Stimulated activated CD4-positive, alpha-beta T cell treated with anti-CD3 and anti-CD28 coated beads, Interleukin-2, amount 100 ng/mL, for 48 hours (primary cell): ENCODE results near the gene OPN3.

Experiments
- DNase-seq, 2 donors: peaks; one replicate each; pipeline ENCODE4 v3.0.0-alpha.2; 2020

The OPN3 gene

GRCh38 chr1:241615043-241615974 is 24.9 kb downstream of the OPN3 start:
- DNase-seq, result no peak

DNA sequence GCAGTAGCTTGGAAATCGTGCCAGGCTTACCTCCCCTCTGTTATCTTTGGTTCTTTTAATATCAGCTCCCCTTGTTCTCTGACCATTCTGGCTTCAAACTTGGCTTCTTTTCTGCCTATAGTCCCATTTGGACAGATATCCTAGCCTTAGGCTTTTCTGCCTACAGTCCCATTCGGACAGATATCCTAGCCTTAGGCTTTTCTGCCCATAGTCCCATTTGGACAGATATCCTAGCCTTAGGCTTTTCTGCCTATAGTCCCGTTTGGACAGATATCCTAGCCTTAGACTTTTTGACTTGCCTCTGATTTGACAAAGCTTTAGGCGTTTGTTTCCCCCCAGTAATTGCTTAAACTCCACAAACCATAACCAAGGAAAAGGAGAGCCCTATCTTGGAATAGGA is 25.6 kb downstream of the OPN3 start:
- no peak for DNase-seq

DNA sequence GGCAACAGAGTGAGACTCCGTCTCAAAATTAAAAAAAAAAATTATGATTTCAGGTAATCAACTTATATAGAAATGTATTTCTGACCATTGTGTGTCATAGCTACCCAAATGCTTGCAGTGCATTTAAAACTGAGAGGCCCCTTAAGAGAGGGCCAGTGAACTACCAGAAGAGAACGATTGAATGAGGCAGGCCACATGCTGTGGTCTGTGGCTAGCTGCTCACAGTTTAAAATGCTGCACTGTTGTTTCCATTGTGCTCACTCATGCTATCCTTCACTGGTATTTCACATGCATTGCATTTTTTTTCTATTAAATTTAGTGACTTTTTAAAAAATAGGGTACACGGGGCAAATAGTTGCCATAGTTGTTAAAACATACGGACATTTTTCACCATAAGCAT is 26.0 kb downstream of the OPN3 start:
- DNase-seq, result no peak

- DNase-seq, result no peak
Observed at GRCh38 chr1:241612533-241613477, 27.4 kb downstream of the OPN3 start.

- DNase-seq, result no peak
Observed at GRCh38 chr1:241611736-241612135, 28.4 kb downstream of the OPN3 start.

- DNase-seq, result no peak
Observed at GRCh38 chr1:241611063-241611462, 29.1 kb downstream of the OPN3 start.

GRCh38 chr1:241610056-241610815 is 29.9 kb downstream of the OPN3 start:
- DNase-seq, result no peak

DNA sequence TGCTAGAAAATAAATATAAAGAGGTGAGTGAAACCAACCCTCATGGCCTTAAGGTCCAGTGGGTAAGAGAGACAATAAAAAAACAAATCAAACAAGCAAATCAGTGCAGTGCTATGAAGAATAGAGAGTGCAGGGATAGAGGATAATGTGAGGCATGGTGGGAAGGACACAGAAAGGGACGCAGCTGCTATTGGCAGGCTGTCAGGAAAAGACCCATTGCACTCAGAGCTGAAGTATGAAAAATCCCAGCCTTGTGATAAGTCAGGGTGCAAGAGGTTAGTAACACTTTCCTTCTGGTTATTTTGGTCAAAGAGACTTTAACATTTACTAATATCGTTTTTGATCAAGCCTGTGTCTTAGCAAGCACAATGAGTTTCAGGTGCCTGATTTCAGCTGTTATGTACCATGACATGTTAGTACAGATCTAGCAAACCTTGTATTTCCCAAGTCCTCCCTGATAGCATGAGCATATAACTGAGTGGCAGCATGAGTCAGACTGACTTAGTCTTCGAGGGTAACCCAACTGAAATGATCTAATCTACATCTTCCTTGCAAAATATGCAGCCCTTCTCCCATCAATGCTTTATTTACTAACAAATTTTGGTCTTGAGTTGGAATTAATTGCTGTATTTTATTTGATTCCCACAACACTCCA is 31.7 kb downstream of the OPN3 start:
- no peak for DNase-seq

GRCh38 chr1:241607497-241607896 is 32.7 kb downstream of the OPN3 start:
- DNase-seq, result no peak

GRCh38 chr1:241606544-241606943 is 33.6 kb downstream of the OPN3 start:
- no peak for DNase-seq

- DNase-seq, result no peak
Observed at GRCh38 chr1:241605146-241605805, 34.9 kb downstream of the OPN3 start.

DNA sequence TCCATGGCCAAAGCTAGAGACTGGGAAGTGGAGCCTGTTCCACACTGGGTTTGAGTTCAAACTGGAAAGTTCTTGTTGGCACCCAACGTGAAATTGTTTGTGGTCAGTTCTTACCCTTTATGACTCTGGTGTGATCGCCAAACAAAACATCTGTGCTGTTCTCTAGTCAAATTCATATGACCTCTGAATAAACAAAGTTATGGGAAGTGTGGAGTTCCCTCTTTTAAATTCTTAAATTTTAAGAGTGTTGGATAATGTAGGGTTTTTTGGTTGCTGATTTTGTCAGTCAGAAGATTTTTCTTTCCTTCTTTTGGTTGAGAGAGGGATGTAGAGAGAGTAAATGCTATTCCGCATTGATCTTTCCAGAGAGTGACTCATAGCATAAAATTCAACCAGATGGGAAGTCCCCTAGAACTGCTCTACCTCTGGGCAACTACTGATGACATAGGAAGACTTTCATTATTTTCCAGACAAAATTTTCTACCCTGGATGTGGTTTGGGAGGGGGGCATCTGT is 36.4 kb downstream of the OPN3 start:
- DNase-seq, result no peak

DNA sequence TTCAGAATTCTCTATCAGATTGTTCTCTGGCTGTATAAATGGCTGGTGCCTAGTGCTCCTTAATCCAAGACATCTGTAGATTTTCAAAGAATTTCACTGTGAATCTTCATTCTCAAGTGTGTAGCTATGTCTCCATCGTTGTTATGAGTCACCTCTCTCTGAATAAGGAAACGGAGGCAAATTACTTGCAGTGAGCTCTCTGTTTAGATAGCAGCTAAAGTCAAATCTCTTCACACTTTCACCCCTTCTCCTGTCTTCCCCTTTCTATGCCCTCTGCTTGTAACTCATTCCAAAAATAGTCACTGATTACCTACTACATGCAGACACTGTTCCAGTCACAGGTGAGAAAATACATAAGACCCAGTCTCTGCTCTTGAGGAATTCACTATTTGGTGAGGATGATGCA is 39.7 kb downstream of the OPN3 start:
- no peak for DNase-seq

- DNase-seq, result no peak
Observed at GRCh38 chr1:241598249-241598648, 41.9 kb downstream of the OPN3 start.

DNA sequence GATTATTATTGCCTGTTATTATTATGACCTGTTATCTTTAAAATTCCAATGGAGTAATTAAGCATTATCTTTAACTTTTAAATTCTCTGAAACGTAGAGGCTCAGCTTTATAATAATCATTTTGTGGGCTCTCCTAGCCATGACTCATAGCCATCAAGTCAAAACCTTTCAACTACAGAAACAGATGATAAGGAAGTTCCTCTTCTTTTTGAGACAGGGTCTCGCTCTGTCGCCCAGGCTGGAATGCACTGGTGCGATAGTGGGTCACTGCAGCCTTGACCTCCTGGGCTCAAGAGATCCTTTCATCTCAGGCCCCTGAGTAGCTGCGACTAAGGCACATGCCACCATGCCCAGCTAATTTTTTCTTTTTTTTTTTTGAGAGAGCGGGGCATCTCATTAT is 43.5 kb downstream of the OPN3 start:
- DNase-seq, result no peak

GRCh38 chr1:241593186-241593585 is 47.0 kb downstream of the OPN3 start:
- no peak for DNase-seq

DNA sequence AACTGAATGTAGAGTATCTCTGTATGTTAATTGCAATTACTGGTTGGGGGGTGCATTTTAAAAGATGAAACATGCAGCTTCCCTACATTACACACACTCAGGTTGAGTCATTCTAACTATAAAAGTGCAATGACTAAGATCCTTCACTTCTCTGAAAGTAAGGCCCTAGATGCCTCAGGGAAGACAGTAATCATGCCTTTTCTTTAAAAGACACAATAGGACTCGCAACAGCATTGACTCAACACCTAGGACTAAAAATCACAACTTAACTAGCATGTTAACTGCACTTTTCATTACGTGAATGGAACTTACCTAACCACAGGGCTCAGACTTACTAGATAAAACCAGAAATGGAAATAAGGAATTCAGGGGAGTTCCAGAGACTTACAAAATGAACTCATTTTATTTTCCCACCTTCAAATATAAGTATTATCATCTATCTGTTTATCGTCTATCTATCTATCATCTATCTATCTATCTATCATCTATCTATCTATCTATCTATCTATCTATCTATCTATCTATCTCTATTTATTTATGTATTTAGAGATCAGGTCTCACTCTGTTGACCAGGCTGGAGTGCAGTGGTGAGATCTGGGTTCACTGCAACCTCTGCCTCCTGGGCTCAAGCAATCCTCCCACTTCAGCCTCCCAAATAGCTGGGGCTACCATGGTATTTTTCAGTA is 47.8 kb downstream of the OPN3 start:
- DNase-seq, result no peak

DNA sequence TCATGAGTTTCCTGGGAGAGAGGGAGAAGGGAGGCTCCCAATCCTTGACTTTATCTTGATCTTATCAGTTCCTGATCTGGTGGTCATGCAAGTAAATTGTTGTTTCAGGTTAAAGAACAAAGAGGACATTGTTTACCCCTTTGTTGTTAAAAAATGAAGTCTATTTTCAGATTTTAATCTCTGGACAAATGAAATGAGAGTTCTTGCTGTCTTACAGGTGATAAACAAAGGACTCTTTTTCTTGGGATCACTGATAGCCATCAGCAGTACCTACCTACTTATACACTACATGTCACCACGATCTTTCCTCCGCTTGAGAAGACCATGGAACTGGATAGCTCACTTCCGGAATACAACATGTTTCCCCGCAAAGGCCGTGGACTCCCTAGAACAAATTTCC is 48.4 kb downstream of the OPN3 start:
- DNase-seq, result no peak

DNA sequence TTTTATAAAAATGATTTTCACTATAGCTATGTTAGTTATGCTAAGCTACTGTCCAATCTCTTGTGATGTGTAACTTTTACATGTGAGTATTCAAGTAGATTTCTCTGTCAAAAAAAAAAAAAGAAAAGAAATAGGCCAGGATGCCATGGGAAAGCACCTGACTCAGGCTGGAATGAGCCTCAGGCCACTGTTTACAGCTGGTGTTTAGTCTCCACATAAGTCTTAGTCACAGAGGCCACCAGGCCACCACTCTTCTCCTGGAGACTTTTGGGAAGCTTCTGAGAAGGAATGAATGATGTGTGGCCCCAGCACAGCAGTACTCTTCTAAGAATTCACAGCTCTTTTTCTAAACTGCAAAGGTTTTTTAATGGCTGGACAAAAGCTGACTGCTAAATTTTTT is 48.9 kb downstream of the OPN3 start:
- DNase-seq, result no peak

GRCh38 chr1:241590719-241591118 is 49.5 kb downstream of the OPN3 start:
- DNase-seq, result no peak

DNA sequence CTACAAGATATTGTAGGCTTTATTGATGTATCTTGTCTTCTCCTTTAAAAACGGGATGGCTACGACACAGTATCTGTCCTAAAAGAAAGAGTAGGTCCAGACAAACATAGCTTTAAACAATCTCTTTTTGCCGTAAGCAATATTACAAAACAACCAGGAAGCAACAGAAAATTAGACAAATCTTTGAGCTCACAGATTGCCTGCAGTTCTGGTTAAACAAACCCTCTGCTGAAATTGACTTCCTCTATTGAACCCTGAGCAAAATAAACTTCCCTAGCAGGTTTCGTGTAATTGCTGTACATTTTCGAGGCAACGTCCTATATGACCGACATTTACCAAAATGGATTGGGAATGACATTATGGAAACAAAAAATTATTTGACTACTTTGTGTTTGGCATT is 50.6 kb downstream of the OPN3 start:
- no peak for DNase-seq
